ENCODE data around the gene DNMBP. TPM values are rescaled to one million over a fixed set of nuclear protein-coding genes. Genes with fewer than 3 reads are reported as not detected.

DNMBP gene
- total and polyA plus RNA-seq, 5 donors from 2014 or later = 0.22 to 2.4 (median 0.65) TPM

DNA sequence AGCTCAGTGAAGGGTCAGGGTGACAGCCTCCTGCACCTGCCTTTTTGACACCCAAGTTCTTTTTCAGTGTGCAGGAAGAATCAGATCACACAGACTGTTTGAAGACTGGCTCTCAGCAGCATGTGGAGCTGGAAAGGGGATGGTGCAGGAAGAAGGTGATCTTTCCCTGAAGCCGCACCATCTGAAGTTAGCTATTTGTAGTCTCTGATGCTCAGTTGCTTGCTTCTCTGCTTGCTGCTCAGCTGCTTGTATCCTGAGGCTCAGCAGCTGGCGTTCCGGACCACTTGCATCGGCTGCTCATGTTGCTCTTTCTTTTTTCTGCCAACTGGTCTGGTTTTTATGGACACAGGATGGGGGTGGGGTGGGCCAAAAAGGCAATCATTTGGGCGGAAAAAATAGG is 15.8 kb upstream of the DNMBP start:
- DNase-seq (no peak), ATAC-seq (ENCODE audit: low read depth in 2 of 2) (no peak)
- H3K36me3 Mint-ChIP-seq = no peaks in the 10 kb centered on the region
- Histone ChIP-seq H3K27ac (ENCODE audit: insufficient read depth, low read length, poor library complexity, severe bottlenecking) (no peak overlapping the region), H3K4me3 (ENCODE audit: low read depth, low read length) (no peak overlapping the region), H3K4me1 (ENCODE audit: control insufficient read depth, insufficient read depth, low read length, poor library complexity, severe bottlenecking) (no peaks in the 10 kb centered on the region), H3K9me3 (ENCODE audit: control insufficient read depth in 2 of 2, low read length in 2 of 2) (peaks cover 0 to 5% of the 10 kb centered on the region in 2 experiments), H3K27me3 (ENCODE audit: control insufficient read depth, insufficient read depth, low read length) (no peaks in the 10 kb centered on the region), H3K36me3 (ENCODE audit: control insufficient read depth, insufficient read depth, low read length) (no peaks in the 10 kb centered on the region)
- peaks cover 23% of the 10 kb centered on the region for H3K27me3 Mint-ChIP-seq
- peaks cover 0 to under 1% (median 0%) of the 10 kb centered on the region in 4 donors for H3K4me1 Mint-ChIP-seq
- no peak overlapping the region for H3K27ac Mint-ChIP-seq
- H3K4me3 Mint-ChIP-seq = no peak overlapping the region
- H3K9me3 Mint-ChIP-seq = peaks cover 0 to 13% (median 3%) of the 10 kb centered on the region in 7 donors

DNA sequence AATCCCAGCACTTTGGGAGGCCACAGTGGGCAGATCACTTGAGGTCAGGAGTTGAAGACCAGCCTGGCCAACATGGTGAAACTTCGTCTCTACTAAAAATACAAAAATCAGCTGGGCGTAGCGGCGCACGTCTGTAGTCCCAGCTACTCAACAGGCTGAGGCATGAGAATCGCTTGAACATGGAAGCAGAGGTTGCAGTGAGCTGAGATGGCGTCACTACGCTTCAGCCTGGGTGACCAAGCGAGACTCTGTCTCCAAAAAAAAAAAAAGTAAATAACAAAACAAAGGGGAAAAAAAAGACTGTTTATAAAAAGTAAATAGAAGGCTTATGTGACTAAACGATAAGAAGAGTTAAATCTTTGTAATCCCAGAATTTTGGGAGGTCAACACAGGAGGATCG is 15.0 kb upstream of the DNMBP start:
- H3K4me1 ChIP-seq (ENCODE audit: control insufficient read depth, insufficient read depth, low read length, poor library complexity, severe bottlenecking) = no peaks in the 10 kb centered on the region
- H3K9me3 ChIP-seq (ENCODE audit: control insufficient read depth in 2 of 2, low read length in 2 of 2) = peaks cover 0 to 5% of the 10 kb centered on the region in 2 experiments
- H3K27ac Mint-ChIP-seq = no peak overlapping the region
- no peaks in the 10 kb centered on the region for H3K36me3 ChIP-seq (ENCODE audit: control insufficient read depth, insufficient read depth, low read length)
- no peak overlapping the region for H3K4me3 Mint-ChIP-seq
- H3K27ac ChIP-seq (ENCODE audit: insufficient read depth, low read length, poor library complexity, severe bottlenecking) = no peak overlapping the region
- no peak overlapping the region for H3K4me3 ChIP-seq (ENCODE audit: low read depth, low read length)
- DNase-seq (no peak), ATAC-seq (ENCODE audit: low read depth in 2 of 2) (no peak)
- H3K9me3 Mint-ChIP-seq = peaks cover 0 to 13% (median 3%) of the 10 kb centered on the region in 7 donors
- H3K36me3 Mint-ChIP-seq = no peaks in the 10 kb centered on the region
- H3K27me3 ChIP-seq (ENCODE audit: control insufficient read depth, insufficient read depth, low read length) = no peaks in the 10 kb centered on the region
- peaks cover 23% of the 10 kb centered on the region for H3K27me3 Mint-ChIP-seq
- peaks cover 0 to 6% (median under 1%) of the 10 kb centered on the region in 4 donors for H3K4me1 Mint-ChIP-seq

DNA sequence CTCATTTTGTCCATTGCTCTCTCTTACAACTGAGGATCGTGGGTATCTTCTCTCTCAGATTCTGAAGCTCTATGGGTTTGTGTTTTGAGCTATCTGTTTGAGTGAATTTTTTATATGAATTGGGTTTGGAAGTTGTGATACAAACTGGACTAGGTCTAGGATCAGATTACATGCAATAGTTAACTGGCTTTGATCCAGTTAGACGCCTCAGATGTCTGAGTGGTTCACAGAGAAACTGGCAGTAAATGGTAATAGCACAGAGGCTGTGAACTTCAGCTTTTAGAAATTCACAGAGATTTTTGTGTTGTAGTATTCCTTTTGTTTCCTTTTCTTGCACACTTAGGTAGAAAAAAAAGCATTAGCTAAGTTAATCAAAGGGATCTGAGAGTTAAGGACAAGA is 12.7 kb upstream of the DNMBP start:
- Histone ChIP-seq H3K4me3 (ENCODE audit: low read depth, low read length) (no peak overlapping the region), H3K27me3 (ENCODE audit: control insufficient read depth, insufficient read depth, low read length) (peaks cover 2% of the 10 kb centered on the region), H3K4me1 (ENCODE audit: control insufficient read depth, insufficient read depth, low read length, poor library complexity, severe bottlenecking) (no peaks in the 10 kb centered on the region), H3K9me3 (ENCODE audit: control insufficient read depth in 2 of 2, low read length in 2 of 2) (no peaks in the 10 kb centered on the region), H3K36me3 (ENCODE audit: control insufficient read depth, insufficient read depth, low read length) (no peaks in the 10 kb centered on the region), H3K27ac (ENCODE audit: insufficient read depth, low read length, poor library complexity, severe bottlenecking) (no peak overlapping the region)
- Mint-ChIP-seq H3K4me3 (no peak overlapping the region), H3K4me1 (peaks cover 0 to 6% (median under 1%) of the 10 kb centered on the region in 4 donors), H3K36me3 (no peaks in the 10 kb centered on the region), H3K9me3 (peaks cover 0 to 5% (median 0%) of the 10 kb centered on the region in 7 donors), H3K27ac (no peak overlapping the region), H3K27me3 (peaks cover 19% of the 10 kb centered on the region)
- ATAC-seq (ENCODE audit: low read depth in 2 of 2) (no peak), DNase-seq (no peak)

DNA sequence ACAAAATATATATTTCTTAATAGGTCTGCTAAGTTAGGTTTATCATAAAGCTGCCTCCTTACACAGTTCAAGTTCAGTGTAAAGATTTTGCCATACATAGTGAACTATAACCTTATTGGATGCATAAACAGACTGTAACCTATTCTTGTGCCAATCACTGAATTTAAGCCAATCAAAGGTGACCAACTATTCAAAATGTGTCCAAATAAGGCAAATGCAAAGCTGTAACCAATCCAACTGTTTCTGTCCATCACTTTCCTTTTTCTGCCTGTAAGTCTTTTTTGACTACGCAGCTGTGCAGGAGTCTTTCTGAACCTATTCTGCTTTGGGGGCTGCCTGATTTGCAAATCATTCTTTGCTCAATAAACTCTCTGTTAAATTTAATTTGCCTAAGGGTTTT is 11.6 kb upstream of the DNMBP start:
- DNase-seq (no peak), ATAC-seq (ENCODE audit: low read depth in 2 of 2) (no peak)
- Mint-ChIP-seq H3K27ac (no peak overlapping the region), H3K4me1 (peaks cover 0 to 6% (median under 1%) of the 10 kb centered on the region in 4 donors), H3K9me3 (peaks cover 0 to 2% (median 0%) of the 10 kb centered on the region in 7 donors), H3K36me3 (no peaks in the 10 kb centered on the region), H3K27me3 (peaks cover 24% of the 10 kb centered on the region), H3K4me3 (no peak overlapping the region)
- Histone ChIP-seq H3K4me3 (ENCODE audit: low read depth, low read length) (no peak overlapping the region), H3K27me3 (ENCODE audit: control insufficient read depth, insufficient read depth, low read length) (peaks cover 2% of the 10 kb centered on the region), H3K4me1 (ENCODE audit: control insufficient read depth, insufficient read depth, low read length, poor library complexity, severe bottlenecking) (no peaks in the 10 kb centered on the region), H3K27ac (ENCODE audit: insufficient read depth, low read length, poor library complexity, severe bottlenecking) (no peak overlapping the region), H3K9me3 (ENCODE audit: control insufficient read depth in 2 of 2, low read length in 2 of 2) (no peaks in the 10 kb centered on the region), H3K36me3 (ENCODE audit: control insufficient read depth, insufficient read depth, low read length) (no peaks in the 10 kb centered on the region)

DNA sequence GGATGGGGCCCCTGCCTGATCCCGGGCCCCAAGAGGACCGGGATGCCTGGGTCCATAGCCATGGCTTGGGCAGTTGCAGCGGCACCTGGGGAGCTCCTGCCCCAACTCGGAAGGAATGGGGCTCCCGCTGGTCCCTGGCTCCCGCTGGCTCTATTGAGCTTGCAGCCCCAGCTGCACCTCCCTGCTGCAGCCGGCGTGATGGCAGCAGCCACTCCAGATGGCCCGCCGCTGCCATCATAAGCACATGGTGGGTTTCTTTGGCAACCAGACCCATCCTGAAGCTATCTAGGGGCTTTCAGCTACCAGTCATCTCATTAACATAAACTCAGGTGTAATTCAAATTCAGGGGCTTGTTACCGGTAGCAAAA is 11.1 kb upstream of the DNMBP start:
- no peak overlapping the region for H3K4me3 Mint-ChIP-seq
- H3K4me1 ChIP-seq (ENCODE audit: control insufficient read depth, insufficient read depth, low read length, poor library complexity, severe bottlenecking) = no peaks in the 10 kb centered on the region
- H3K27me3 ChIP-seq (ENCODE audit: control insufficient read depth, insufficient read depth, low read length) = peaks cover 2% of the 10 kb centered on the region
- H3K9me3 Mint-ChIP-seq = no peaks in the 10 kb centered on the region
- H3K27ac Mint-ChIP-seq = no peak overlapping the region
- ATAC-seq (ENCODE audit: low read depth in 2 of 2) (no peak), DNase-seq (no peak)
- H3K36me3 ChIP-seq (ENCODE audit: control insufficient read depth, insufficient read depth, low read length) = no peaks in the 10 kb centered on the region
- H3K4me1 Mint-ChIP-seq = peaks cover 0 to 6% (median under 1%) of the 10 kb centered on the region in 4 donors
- H3K9me3 ChIP-seq (ENCODE audit: control insufficient read depth in 2 of 2, low read length in 2 of 2) = no peaks in the 10 kb centered on the region
- no peak overlapping the region for H3K27ac ChIP-seq (ENCODE audit: insufficient read depth, low read length, poor library complexity, severe bottlenecking)
- H3K27me3 Mint-ChIP-seq = peaks cover 24% of the 10 kb centered on the region
- no peaks in the 10 kb centered on the region for H3K36me3 Mint-ChIP-seq
- no peak overlapping the region for H3K4me3 ChIP-seq (ENCODE audit: low read depth, low read length)

DNA sequence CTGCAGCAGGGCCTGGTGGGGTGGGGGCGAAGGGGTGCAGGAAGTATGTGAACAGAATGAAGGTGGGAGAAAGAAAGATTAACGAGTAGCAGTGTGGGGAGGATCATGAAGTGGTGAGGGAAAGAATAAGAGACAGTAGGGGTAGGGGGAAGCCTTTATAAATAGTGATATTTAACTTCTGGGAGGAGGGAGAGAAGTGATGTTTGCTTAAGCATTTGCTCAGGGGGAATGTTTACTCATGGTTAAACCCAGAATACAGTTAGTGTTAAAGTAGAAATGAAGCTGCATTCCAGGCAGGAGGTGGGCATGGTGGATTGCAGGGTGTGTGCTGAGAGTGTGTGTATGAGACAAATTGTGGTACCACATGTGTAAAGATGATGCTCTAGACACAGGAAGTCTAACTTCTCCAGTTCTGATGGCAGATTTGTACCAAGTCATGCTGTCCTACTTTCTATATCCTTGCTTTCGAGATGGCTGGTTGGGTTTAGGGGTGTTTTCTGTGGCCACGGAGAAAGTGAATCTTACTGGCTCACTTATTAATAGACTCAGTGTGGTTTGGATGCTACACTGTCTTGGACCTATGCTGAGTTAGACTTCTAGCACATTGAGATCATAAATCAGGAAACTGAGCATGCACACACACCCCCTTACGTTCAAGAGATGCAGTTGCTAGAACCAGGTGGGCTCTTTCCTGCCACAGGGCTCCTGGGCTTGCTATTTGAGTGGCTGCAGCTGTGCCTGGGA is 10.6 kb upstream of the DNMBP start:
- DNase-seq (peak in 1 of 3 donors; percentile 24), ATAC-seq (ENCODE audit: low read depth in 2 of 2) (peak; percentile 22 to 31)
- Mint-ChIP-seq H3K9me3 (no peaks in the 10 kb centered on the region), H3K27ac (no peak overlapping the region), H3K4me1 (peaks cover 0 to 6% (median under 1%) of the 10 kb centered on the region in 4 donors), H3K4me3 (no peak overlapping the region), H3K27me3 (peaks cover 22% of the 10 kb centered on the region), H3K36me3 (no peaks in the 10 kb centered on the region)
- H3K27me3 ChIP-seq (ENCODE audit: control insufficient read depth, insufficient read depth, low read length) = peaks cover 2% of the 10 kb centered on the region
- H3K9me3 ChIP-seq (ENCODE audit: control insufficient read depth in 2 of 2, low read length in 2 of 2) = no peaks in the 10 kb centered on the region
- no peaks in the 10 kb centered on the region for H3K4me1 ChIP-seq (ENCODE audit: control insufficient read depth, insufficient read depth, low read length, poor library complexity, severe bottlenecking)
- H3K36me3 ChIP-seq (ENCODE audit: control insufficient read depth, insufficient read depth, low read length) = no peaks in the 10 kb centered on the region
- H3K4me3 ChIP-seq (ENCODE audit: low read depth, low read length) = no peak overlapping the region
- H3K27ac ChIP-seq (ENCODE audit: insufficient read depth, low read length, poor library complexity, severe bottlenecking) = no peak overlapping the region

DNA sequence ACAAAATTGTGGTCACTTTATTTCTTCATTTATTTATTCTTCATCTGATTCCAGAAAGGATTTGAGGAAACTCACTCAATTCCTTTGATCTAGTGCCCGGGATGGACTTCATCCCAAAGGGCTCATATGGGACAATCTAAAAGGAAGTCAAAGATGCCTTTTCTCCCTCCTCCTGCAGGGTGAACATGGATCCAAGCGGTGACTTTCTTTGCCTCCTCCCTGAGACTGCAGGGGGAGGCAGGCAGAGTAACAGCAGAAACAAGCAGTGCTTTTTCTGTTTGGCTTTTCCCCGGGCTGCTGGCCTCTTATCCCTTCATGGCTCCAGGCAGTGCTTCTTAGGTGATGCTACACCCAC is 10.0 kb upstream of the DNMBP start:
- H3K36me3 ChIP-seq (ENCODE audit: control insufficient read depth, insufficient read depth, low read length) = no peaks in the 10 kb centered on the region
- no peaks in the 10 kb centered on the region for H3K36me3 Mint-ChIP-seq
- peaks cover 2% of the 10 kb centered on the region for H3K27me3 ChIP-seq (ENCODE audit: control insufficient read depth, insufficient read depth, low read length)
- no peak overlapping the region for H3K4me3 Mint-ChIP-seq
- no peaks in the 10 kb centered on the region for H3K9me3 Mint-ChIP-seq
- peaks cover 17% of the 10 kb centered on the region for H3K27me3 Mint-ChIP-seq
- no peak overlapping the region for H3K27ac ChIP-seq (ENCODE audit: insufficient read depth, low read length, poor library complexity, severe bottlenecking)
- H3K4me3 ChIP-seq (ENCODE audit: low read depth, low read length) = no peak overlapping the region
- peaks cover 0 to 6% (median under 1%) of the 10 kb centered on the region in 4 donors for H3K4me1 Mint-ChIP-seq
- ATAC-seq (ENCODE audit: low read depth in 2 of 2) (no peak), DNase-seq (no peak)
- H3K27ac Mint-ChIP-seq = no peak overlapping the region
- H3K9me3 ChIP-seq (ENCODE audit: control insufficient read depth in 2 of 2, low read length in 2 of 2) = no peaks in the 10 kb centered on the region
- H3K4me1 ChIP-seq (ENCODE audit: control insufficient read depth, insufficient read depth, low read length, poor library complexity, severe bottlenecking) = no peaks in the 10 kb centered on the region
